ENCODE results near the gene HBA1.
"Not testable (repeated sequence)": the region's sequence is repeated elsewhere in the genome, so short reads cannot be mapped to it uniquely, and the experiment has no call there.

The HBA1 gene

DNA sequence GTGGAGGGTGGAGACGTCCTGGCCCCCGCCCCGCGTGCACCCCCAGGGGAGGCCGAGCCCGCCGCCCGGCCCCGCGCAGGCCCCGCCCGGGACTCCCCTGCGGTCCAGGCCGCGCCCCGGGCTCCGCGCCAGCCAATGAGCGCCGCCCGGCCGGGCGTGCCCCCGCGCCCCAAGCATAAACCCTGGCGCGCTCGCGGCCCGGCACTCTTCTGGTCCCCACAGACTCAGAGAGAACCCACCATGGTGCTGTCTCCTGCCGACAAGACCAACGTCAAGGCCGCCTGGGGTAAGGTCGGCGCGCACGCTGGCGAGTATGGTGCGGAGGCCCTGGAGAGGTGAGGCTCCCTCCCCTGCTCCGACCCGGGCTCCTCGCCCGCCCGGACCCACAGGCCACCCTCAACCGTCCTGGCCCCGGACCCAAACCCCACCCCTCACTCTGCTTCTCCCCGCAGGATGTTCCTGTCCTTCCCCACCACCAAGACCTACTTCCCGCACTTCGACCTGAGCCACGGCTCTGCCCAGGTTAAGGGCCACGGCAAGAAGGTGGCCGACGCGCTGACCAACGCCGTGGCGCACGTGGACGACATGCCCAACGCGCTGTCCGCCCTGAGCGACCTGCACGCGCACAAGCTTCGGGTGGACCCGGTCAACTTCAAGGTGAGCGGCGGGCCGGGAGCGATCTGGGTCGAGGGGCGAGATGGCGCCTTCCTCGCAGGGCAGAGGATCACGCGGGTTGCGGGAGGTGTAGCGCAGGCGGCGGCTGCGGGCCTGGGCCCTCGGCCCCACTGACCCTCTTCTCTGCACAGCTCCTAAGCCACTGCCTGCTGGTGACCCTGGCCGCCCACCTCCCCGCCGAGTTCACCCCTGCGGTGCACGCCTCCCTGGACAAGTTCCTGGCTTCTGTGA lies at the start of gene HBA1:
TSS of gene HBA1 (plus strand) at position 204 of the 906 bp plus-strand sequence. CDS start at position 241, 37 bp downstream.
- DNase-seq, result not testable (repeated sequence)

DNA sequence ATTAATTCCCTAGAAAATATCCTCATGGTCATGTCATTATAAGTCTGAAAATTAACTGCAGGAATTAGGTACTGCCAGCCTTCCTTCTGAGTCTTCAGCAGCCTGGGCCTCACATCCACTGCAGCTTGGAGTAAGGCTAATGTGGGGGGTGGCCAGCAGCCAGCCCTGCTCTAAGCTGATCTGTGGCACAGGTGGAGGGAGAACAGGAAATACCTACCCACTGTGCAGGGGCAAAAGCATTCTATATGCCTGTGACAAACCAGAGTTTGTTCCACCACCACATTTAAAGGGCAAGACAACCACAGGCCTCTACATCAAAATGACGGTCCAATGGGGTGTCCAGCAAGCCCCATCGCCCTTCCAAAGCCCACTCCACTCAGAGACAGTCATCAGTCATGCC lies 47.4 kb upstream of the HBA1 start:
- no peak for DNase-seq

DNA sequence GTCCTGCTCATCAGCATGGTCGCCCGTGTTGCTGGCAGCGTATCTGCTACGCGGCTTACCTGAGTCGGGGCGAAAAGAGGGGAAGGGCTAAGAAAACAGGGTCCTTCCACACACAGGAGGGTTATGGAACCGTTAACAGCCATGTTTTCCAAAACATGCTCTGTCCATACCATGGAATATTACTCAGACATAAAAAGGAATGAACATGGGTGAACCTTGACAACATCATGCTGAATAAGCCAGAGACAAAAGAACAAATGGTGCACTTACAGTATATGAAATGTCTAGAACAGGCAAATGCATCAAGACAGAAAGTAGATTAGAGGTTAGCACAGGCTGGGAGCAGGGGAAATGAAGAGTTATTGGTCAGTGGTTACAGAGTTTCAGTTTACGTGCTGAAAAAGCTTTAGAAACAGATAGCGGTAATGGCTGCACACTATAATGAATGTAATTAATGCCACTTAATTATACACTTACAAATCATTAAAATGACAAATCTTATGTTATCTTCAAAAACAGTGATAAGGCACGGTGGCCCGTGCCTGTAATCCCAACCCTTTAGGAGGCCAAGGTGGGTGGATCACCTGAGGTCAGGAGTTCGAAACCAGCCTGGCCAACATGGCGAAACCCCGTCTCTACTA lies 45.8 kb upstream of the HBA1 start:
- DNase-seq, result no peak

DNA sequence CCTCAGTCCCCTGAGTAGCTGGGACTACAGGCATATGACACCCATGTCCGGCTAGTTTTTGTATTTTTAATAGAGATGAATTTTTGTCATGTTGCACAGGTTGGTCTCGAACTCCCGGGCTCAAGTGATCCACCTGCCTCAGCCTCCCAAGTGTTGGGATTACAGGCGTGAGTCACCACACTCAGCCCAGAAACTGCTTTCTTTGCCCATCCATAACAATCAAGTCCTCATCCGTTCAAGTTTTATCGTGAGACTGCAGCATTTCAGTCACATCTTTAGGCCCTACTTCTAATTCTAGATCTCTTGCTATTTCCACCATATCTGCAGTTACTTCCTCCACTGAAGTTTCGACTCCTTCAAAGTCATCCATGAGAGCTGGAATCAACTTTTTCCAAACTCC lies 44.4 kb upstream of the HBA1 start:
- DNase-seq, result no peak

DNA sequence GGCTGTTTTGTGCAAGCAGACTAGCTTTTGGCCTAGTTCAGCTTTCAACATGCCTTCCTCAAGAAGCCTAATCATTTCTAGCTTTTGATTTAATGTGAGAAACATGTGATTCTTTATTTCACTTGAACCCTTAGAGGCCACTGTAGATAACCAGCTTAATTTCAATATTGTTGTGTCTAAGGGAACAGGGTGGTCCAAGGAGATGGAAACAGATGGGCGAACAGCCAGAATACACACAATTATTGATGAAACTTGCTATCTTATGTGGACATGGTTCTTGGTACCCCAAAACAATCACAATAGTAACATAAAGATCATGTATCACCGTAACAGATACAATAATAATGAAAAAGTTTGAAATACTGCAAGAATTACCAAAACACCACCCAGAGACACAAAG lies 42.8 kb upstream of the HBA1 start:
- DNase-seq, result no peak

DNA sequence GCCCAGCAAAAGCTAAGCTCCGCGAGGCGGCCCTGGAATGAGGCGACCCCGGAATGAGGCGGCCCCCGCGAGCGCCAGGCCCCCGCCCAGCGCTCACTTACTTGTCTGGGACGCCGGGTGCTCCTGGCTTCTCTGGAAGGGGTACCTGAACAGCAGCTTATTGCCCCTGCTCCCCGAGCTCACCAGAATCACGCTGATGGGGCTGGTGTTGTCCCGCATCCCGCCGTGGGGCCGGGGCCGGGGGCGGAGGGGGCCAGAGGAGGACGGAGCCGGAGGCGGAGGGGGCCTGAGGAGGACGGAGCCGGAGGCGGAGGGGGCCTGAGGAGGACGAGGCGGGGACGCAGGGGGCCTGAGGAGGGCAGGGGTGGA lies 38.4 kb upstream of the HBA1 start:
- no peak for DNase-seq

DNA sequence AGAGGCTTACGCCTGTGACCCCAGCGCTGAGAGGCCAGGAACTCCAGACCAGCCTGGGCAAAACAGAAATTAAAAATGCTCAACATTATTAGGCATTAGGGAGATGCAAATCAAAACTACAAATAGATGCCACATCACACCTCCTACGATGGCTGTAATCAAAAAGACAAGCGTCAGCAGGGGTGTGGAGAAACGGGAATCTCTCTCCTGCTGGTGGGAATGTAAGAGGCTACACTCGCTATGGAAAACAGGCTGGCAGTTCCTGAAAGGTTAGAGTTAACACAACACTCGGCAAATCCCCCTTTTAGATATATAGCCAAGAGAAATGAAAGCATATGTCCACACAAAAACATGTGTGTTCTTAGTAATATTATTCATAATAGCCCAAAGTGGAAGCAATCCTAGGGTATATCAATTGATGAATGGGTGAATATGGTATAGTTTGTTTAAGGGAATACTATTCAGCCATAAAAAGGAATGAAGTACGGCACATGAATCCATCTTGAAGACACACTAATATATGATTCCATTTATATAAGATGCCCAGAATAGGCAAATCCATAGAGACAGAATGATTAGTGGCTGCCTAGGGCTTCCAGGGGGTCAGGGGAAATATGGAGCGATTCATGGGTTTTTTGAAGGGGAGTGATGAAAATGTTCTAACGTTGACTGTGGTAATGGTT lies 36.2 kb upstream of the HBA1 start:
- no peak for DNase-seq

DNA sequence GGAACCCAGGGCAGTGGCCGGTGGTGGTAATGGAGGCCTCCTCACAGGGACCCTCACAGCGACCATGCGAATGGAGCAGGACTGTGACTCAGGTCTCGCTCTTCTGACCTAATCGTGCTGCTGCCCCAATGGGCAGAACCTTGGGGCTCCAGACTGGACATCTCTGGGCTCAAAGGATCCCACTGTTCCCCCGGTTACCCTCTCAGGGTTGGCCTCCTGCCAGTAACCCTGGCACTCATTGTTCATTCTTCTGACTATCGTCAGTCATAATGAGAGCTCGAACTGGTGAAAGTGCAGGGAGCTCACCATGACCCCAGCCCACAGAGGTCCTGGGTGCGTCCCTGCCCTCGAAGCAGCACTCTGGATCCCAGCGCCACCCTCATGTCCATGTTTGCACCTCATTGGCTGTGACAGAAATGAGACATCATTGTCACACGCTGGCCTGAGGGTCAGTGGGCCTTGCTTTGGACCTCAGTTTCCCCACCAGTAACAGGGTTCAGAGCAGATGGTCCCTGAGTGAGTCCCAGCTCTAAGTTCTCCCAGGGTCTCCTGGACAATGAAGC lies 34.0 kb upstream of the HBA1 start:
- no peak for DNase-seq

DNA sequence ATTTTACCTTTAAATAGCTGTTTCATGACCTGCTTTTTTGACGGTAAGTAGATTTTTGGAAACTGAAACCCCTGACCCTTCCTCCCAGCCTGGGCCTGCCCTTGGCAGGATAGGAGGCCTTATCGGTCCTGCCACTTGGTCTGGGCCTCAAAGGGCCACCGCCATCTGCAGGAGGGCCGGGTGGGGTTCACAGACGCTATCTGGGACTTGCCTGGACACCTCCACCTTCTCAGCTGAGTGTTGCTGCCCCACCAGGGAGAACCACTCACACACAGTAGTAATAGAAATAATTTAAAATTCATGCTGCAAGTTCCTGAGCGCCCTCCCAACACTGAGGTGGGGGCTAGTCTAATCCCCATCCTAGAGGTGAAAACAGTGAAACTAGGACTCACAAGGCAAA lies 33.4 kb upstream of the HBA1 start:
- no peak for DNase-seq

DNA sequence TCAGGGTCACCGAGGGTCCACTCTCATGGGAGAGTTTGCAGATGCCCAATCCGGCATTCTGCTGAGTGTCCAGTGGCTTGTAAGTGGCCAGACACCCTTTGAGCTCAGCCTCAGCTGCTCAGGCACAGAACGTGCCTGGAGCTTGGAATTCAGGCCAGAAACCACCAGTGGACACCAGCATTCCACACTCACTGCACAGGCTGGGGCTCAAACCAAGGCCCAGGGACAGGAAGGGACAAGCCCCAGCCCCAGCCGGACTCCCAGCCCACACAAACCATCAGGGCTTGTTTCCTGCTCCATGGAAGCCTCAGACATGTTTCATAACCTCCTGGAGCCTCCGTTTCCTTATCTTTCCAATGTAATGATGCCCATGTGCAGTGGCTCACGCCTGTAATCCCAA lies 33.0 kb upstream of the HBA1 start:
- no peak for DNase-seq

DNA sequence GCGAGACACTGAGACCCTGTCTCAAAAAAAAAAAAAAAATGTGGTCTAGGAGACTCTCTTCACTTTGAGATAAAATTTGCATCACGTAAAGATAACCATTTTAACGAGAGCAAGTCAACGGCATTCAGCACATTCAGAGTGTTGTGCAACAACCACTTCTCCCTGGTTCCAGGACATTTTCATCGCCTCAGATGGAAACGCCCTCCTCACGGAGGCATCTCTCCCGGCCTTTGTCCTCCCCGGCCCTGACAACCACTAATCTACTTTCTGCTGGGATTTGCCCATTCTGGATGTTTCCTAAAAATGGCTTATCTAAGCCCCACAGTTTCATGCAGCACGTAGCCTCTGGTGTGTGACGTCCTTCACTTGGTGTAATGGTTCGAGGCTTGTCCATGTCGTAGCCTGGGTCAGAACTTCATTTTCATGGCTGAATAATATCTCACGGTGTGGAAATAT lies 31.7 kb upstream of the HBA1 start:
- DNase-seq, result no peak

DNA sequence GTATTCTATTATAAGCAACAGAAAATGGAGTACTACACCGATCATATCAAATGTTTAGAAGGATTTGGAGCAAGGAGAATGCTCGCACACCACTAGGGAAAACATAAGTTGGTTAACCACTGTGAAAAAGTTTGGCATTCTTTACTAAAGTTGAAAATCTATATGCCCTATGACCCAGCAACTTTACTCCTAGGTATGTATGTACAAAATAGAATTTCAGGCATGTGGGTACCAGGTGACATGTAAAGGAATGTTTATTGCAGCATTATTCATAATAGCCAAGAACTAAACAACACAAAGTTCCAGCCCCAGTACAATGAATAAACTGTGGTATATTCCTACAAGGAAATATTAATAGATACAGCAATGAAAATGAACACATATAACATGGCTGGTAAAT lies 29.8 kb upstream of the HBA1 start:
- no peak for DNase-seq

DNA sequence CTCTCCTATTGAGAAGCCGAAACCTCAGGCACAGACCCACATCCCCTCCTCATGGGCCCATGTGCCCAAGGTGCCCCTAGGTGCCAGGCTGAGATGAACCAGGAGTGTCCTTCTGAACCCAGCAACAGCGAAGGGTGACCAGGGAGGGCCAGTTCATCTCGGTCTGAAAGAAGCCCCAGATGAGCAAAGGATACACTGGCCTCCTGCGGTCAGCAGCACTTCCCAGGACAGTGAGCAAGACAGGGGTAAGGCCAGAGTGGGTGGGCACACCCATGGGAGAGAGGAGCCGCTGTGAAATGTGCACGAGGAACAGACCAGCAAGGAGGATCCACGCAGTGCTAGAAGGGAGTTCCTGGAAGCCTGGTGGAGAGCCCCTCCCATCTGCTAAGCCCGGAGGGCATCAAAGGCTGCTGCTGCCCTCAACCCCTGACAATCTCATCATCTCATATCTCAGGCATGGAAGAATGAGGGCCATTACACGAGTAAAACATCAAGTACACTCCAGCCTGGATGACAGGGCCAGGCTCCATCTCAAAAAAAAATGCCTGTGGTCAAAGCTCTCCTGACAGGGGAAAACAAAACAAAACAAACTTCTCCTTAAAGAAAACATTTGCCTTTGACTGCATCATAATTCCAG lies 27.3 kb upstream of the HBA1 start:
- DNase-seq, result peak; percentile 64

DNA sequence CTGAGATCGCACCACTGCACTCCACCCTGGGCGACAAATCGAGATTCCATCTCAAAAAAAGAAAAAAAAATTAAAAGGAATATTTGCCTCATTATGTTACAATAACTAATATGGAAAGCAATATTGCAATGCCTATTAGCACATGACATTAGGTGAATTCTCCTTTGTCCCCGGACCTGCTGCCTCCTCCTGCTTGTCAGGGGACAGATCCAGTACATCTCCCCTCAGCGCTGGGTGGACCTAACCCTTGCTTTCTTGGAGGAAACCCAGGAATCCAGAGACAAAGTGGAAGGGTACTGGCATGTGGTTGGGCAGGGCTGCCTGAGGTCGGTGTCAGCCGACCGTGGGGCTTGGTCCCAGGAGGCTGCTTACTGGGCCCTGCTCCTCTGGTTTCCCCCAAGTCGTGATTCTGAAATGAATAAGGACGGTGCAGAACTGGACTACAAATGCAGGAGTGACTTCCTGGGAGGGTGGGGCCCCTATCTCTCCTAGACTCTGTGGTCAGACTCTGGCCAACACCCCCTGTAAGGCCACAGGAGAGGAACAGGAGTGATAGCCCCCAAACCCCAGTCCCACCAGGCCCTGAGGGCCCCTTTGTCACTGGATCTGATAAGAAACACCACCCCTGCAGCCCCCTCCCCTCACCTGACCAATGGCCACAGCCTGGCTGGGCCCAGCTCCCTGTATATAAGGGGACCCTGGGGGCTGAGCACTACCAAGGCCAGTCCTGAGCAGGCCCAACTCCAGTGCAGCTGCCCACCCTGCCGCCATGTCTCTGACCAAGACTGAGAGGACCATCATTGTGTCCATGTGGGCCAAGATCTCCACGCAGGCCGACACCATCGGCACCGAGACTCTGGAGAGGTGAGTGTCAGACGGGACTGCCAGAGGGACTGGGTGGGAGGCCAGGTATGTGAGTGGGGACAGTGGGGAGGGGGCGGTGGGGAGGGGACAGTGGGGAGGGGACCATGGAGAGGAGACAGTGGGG lies 24.0 kb upstream of the HBA1 start, which contains the start of gene HBZ:
TSS of gene HBZ (plus strand) at position 504 of the 988 bp plus-strand sequence. CDS start at position 770, 266 bp downstream.
- no peak for DNase-seq

DNA sequence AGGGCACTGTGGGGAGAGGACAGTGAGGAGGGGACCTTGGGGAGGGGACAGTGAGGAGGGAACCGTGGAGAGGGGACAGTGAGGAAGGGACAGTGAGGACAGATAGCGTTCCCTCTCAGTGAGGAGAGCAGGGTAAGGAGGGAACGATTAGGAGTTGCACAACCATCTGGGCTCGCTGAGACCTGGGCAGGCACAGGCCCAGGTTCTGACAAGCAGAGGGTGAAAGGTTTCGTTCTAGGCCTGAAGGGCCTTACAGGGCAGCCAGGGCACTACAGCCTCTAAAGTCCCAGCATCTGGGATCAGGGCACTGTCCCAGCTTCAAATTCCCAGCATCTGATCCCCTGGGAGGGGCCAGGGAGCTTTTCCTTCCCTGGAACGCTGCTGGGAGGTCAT lies 23.4 kb upstream of the HBA1 start:
- not testable (repeated sequence) for DNase-seq

DNA sequence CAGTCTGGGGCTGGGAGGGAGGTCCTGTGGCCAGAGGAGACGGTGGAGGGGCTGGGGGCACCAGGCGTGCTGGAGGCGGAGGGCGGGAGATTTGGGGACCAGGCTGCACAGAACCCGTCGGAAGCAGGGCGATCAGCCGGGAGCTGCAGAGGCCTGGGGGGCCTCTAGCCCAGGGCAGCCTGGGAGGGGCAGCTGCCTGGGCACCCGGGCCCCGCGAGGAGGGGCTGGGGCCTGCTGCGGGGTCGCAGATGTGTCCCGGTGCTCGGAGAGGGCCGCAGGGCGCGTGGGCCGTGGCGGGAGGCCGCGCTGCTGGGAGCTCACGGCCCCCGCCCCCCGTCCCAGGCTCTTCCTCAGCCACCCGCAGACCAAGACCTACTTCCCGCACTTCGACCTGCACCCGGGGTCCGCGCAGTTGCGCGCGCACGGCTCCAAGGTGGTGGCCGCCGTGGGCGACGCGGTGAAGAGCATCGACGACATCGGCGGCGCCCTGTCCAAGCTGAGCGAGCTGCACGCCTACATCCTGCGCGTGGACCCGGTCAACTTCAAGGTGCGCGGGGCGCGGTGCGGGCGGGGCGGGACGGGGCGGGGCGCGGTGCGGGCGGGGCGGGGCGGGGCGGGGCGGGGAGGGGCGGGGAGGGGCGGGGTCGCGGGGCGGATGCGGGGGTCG lies 22.8 kb upstream of the HBA1 start:
- DNase-seq, result not testable (repeated sequence)

DNA sequence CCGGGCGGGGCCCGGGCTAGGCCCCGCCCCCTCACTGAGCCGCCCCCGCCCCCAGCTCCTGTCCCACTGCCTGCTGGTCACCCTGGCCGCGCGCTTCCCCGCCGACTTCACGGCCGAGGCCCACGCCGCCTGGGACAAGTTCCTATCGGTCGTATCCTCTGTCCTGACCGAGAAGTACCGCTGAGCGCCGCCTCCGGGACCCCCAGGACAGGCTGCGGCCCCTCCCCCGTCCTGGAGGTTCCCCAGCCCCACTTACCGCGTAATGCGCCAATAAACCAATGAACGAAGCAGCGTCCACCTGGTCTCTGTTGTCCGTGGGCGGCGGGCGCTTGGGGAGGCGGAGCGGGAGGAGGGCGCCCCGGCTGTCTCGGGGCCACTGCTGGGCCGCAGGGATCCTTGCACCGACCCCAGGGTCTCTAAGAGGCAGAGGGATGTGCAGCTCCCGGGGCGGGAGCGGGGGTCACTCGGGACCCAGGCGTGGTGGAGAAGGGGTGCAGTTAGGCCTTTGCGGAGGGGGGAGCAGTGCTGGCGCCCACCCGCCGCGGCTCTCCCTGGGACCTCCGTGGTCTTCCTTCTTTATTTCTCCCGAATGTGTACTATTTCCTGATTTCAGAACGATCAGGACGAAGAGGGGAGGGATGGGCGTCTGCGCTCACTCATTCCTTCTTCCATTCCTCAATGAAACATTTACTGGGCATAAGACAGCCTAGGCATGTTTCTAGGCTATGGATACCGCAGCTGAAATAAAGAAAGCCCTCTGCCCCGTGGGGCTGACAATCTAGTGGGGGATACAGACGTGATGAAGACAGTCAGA lies 22.1 kb upstream of the HBA1 start:
- DNase-seq, result no peak

DNA sequence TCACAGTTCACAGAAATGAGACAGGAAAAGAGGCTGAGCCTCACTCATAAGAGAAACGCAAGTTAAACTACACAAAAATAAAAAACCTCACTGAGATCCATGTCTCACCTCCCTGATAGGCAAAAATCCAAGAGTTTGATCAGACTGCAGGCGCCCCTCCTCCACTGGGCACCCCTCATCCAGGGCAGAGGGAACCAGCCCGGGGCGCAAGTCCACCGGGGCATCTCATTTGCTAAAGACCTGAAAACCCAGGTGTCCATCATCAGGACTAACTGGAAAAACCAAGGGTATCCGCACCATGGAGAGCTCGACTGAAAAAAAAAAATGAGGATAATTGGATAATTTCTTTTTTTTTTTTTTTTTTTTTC lies 21.5 kb upstream of the HBA1 start:
- DNase-seq, result no peak

DNA sequence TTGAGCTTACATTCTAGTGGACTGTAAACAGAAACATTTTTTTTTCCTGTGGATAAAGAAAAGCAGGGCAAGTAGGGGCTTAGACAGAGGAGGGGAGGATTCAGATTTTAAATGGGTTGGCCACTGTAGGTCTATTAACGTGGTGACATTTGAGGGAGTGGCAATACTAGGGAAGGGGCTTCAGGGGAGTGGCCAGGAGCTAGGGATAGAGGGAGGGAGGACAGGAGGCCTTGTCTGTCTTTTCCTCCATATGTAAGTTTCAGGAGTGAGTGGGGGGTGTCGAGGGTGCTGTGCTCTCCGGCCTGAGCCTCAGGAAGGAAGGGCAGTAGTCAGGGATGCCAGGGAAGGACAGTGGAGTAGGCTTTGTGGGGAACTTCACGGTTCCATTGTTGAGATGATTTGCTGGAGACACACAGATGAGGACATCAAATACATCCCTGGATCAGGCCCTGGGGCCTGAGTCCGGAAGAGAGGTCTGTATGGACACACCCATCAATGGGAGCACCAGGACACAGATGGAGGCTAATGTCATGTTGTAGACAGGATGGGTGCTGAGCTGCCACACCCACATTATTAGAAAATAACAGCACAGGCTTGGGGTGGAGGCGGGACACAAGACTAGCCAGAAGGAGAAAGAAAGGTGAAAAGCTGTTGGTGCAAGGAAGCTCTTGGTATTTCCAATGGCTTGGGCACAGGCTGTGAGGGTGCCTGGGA lies 17.2 kb upstream of the HBA1 start:
- DNase-seq, result no peak

Data from NCI-H226 (cell line).